NCI-H2227 (cell line): Measurements from ENCODE around the gene LRP5.

Source experiments
- DNase-seq: peaks from one replicate; lab custom pipeline; 2025; ENCODE audit not compliant: unreplicated experiment; lab: John Stamatoyannopoulos, UW

The LRP5 gene

GRCh38 chr11:68345776-68346461, 33.5 kb downstream of the LRP5 start:
- no peak for DNase-seq

DNA sequence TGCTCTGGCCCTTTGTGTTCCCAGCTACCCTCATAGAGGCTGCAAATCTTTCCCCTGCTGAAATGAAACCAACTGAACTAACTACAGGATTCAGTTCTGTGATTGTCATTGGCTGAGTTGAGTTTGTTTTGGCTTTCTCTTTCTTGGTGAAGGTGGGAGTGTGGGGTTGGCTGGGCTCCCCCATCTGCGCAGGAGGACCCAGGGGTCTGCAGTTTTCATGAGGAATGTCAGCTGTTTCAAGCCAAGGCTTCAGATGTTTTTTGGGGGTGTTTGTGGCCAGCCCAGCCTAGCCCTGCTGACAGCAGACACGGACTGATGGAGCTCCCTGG, 34.0 kb downstream of the LRP5 start:
- no peak for DNase-seq

- DNase-seq, result no peak
Measured at GRCh38 chr11:68347345-68347744, 35.0 kb downstream of the LRP5 start.

GRCh38 chr11:68347841-68348240, 35.5 kb downstream of the LRP5 start:
- DNase-seq, result no peak

GRCh38 chr11:68349461-68350249, 37.3 kb downstream of the LRP5 start:
- DNase-seq, result no peak

- no peak for DNase-seq
Measured at GRCh38 chr11:68350759-68351449, 38.5 kb downstream of the LRP5 start.

DNA sequence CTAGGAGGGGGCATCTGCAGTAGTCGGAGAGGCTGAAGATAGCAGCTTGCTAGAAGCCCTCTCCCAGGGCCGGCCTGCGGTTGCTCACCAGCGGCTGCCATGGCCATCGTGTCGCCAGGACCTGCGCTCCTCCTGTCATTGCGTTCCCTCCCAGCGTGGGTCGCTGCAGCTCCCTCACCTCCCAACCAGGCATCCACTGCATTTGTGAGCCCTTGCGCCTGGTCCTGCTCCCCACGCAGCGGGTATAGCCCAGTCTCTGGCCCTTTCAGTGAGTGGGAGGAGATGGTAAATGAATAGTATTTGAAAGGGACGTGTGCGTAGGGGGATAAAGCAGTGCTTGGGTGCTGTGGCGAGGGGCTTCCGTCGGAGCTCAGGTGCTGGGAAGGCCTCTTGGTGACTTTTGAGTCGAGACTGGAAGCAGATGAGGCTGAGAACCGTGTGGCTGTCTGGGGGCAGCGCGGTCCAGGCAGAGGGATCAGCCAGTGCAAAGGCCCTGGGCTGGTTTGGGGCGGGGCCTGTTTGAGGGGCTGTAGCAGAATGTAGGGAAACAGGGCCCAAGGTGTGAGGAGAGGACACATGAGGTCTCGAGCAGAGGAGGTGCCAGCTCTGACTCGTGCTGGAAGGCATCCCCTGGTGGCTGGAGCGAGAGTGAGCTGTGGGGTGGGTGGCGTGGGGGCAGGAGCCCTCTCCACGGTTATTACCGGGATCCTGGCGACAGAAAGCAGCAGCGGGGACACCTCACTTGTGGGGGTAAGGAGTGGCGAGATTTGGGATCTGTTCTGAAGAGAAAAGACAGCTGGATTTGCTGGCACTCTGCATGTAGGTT, 39.3 kb downstream of the LRP5 start:
- DNase-seq, result no peak

- DNase-seq, result no peak
Measured at GRCh38 chr11:68352591-68352990, 40.2 kb downstream of the LRP5 start.

DNA sequence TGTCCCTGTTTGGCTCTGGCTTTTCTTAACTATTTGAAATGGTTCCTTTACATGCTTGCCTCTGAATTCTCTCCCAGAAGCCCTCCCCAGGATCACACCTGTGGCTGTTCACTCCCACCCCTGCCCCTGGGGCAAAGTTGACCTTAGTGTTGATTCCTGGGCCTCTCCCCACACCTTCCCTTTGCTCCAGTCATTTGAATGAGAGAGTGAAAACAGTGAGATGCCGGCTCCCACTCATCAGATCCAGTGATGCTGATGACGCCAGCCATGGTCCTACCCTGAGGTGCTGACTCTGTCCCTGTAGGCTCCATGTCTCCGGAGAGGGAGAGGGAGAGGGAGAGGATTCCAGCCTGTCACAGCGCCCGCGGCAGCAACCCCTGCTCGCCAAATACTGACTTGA, 40.7 kb downstream of the LRP5 start:
- no peak for DNase-seq

- no peak for DNase-seq
Measured at GRCh38 chr11:68353669-68354068, 41.3 kb downstream of the LRP5 start.

DNA sequence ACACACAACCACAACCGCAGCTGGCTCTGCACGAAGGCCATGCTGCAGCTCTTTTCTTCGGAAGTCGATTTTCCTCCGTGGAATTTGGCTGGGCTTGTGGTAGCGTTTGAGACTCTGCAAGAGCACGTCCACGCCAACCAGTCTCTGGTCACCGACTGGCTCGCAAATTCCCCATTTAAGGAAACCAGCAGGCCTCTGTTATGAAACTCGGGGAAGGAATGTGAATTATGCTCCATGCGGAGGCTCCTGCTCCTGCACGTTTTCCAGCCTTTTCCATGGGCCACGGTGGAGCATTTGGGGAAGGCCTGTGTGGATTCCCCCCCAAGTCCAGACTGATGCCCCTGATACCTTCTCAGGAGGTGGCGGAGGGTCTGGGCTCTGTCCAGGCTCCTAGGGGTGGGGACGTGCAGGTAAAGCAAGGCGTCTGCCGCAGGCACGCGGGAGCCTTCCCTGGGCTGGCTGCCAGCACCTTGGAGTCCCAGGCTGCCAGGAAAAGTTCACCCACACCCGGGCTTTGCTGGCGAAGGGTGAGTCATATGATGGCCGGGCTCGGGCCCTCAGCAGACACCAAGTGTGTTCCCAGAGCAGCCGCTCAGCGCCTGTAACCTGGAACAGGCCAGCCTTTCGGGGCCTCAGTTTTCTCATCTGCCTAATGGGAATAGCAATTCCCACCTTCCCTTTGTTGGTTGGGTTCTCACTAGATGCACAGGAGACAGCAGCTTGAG, 41.9 kb downstream of the LRP5 start:
- no peak for DNase-seq

DNA sequence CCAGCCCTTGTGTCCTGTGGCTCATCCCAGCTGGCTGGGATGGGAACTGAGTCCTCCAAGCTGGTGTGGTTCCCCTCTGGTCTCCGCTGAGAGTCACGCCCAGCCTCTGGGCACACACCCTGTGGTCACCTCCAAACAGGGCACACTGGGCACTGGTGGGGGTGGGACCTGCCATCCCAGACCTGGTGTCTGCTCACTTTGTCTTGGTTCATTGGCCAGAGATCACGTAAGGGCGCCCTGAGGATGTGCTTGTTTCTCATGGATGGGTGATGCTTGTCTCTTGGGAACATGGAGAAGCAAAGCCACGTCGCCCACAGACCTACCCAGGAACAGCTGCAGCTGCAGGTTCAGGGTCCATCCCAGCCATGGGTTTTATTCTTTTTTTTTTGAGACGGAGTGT, 43.1 kb downstream of the LRP5 start:
- DNase-seq, result no peak

GRCh38 chr11:68357568-68357967, 45.2 kb downstream of the LRP5 start:
- DNase-seq, result no peak

GRCh38 chr11:68358416-68358815, 46.0 kb downstream of the LRP5 start:
- DNase-seq, result no peak

GRCh38 chr11:68361702-68362101, 49.3 kb downstream of the LRP5 start:
- DNase-seq, result no peak

- no peak for DNase-seq
Measured at GRCh38 chr11:68362801-68363379, 50.5 kb downstream of the LRP5 start.

- DNase-seq, result no peak
Measured at GRCh38 chr11:68363776-68364175, 51.4 kb downstream of the LRP5 start.

GRCh38 chr11:68364581-68364980, 52.2 kb downstream of the LRP5 start:
- no peak for DNase-seq

DNA sequence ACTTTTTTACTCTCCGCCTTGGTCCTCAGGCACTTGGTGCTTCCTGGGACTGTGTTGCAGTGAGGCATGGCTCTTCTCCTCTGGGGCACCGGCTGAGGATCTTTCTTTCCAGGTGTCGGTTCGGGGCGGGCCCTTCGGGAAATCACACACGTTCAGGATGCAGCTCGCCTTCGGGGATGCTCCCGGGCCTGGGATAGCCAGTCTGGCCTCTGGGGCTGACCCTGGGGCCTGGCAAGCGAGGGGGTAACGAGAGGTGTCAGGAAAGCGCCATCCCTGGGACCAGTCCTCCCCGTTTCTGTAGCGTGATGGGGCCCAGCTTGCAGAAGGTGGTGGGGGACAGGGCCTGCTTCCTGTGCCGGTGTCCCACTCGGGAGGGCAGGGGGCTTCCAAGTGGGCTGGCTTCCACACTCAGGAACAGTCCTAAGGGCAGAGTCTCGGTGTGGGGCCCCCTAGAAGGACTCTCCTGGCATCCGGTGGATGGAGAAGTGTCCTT, 53.6 kb downstream of the LRP5 start:
- no peak for DNase-seq

GRCh38 chr11:68367252-68367651, 54.9 kb downstream of the LRP5 start:
- no peak for DNase-seq
